Brain pericyte (primary cell): ENCODE measurements around the gene PEX7.
"Not testable (repeated sequence)": the region's sequence is repeated elsewhere in the genome, so short reads cannot be mapped to it uniquely, and the experiment has no call there.

Source experiments
- DNase-seq: peaks from one replicate; pipeline ENCODE4 v3.0.0-alpha.2; 2012; ENCODE audit warnings: low read depth, low spot score

The PEX7 gene

DNA sequence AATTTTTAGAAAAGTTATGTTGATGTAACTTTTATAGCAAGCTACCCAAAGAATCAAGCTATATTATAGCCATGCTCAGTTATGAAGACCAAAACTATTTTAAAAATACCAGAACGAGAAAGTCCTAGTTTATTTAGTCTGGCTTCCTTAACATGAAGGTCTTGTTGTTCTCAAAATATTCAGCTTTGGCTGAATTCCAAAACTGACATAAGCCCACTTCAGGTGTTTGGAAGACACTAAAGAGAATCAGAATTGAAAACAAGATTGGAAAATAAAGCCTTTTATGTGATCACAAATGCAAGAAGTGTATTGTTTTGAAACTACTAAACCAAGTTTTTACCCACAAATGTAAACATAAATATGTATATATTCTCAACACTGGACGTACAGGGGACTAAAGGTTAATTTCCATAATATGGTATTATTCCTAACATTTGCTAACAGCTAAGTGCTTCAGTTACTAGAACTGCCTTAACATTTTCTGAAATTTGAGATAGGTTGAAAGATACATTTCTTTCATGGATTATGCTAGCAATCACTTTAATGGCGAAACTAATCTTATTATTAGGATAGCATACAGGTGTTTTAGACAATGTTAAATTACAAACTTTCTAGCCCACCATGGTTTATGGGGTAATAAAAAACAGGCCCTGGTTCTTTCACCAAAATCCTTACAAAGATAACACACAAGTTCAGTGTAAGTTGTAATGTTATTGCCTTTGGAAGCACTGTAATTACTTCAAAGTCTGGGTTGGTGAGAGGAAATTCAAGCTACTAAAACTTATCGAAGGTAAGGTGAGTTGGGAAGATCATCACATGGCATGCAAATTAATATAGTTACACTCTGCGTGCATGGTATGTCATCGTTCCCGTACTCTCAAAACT, 31.7 kb upstream of the PEX7 start:
- no peak for DNase-seq

- DNase-seq = no peak
These were observed 30.9 kb upstream of the PEX7 start for GRCh38 chr6:136791296-136792094.

GRCh38 chr6:136792095-136792409, 30.3 kb upstream of the PEX7 start:
- DNase-seq = no peak

DNA sequence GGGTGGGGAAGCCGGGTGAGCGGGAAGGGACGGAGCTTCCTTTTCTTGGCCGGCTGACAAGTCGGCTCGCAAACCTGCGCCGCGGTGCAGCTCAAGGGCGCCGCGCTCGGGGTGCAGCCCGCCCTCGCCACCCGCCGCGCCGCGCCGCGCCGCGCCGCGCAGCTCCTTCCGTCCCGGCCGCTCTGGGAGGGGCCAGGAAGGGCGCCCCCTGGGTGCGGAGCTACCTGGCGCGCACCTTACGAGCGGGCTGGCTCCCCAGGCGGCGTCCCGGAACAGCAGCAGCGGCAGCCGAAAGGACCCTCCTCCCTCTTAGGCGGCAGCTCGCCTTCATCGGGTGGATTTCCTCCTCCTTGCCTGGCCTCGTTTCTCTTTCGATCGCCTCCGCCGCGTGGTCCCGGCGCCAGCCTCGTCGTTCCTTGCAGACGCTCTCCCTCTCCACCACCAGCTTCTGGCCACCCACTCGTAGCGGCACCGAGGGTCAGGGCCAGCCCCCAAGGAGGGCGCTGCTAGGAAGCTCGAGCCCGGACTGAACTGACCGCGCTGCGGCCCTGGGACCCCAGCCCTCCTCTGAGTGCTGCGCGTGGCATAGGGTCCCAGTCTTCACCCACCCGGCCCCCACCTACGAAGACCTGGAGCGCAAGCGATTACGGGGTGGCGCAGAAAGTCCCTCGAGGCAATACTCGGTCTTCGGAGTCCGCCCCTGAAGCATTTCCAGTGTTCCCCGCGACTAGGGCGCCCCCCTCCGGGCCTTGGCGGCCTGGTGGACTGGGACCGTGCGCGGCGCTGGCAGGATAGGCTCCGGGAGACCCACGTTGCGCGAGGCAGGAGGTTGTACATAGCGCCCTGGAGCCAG, 29.8 kb upstream of the PEX7 start, which contains the start of gene MAP3K5:
TSS of gene MAP3K5 (minus strand) at position 68 of the 853 bp plus-strand sequence. CDS start 320 bp downstream, outside the sequence.
- peak; percentile 63 for DNase-seq

DNA sequence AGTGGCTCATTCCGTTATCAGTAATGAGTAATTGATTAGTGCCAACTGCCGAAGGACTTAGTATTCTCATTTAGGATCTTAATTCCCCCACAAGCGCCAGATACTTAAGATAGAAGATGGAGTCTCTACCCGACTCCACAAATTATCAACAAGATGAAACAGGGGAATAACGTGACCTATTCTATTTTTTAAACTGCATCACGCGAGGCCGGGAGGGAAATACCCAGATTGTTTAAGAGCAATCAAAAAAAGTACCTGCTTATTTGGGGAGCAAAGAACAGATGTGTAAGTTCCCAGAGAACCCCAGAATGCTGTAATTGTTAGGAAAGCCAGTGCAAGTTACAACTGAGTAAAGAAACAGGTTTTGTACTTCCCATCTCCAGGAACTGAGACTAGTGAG, 29.0 kb upstream of the PEX7 start:
- no peak for DNase-seq

DNA sequence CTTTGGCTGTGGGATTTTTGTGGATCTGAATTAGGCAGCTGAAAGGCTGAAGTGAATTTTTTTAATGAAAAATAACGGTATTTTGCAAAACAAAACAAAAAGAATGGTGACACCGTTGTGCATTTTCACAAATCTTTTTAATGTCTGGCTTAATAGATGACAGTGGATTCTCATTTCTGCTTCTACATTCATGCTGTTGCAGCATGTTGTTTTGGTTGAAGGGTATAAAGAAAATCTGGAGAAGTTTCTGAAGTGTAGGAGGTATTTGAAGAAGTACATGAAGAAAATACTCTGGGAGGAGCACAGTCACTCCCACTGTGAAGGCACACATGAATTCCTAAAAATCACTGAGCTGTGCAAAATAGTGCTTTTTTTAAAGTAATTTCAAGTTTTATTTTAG, 27.0 kb upstream of the PEX7 start:
- no peak for DNase-seq

- no peak for DNase-seq
These were observed 26.4 kb upstream of the PEX7 start for GRCh38 chr6:136795996-136796395.

DNA sequence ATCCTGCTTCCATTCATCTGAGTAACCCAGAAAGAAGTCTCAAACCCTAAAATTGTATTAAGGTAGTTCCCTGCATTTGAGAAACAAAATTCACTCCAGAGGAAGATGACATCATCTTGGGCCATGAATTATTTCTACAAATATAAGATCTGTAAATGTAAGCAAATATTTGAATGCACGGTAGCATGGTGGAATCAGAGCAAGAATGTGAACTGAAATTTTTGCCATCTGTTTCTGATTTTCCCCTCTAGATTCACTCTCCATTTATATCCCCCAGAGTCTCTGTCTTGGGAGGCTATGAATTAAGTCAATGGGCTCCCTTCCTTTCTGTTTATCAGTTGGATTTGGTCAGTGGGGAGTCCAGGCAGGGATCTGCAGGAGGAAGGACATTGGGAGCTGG, 24.3 kb upstream of the PEX7 start:
- DNase-seq = no peak

- no peak for DNase-seq
These were observed 20.8 kb upstream of the PEX7 start for GRCh38 chr6:136801581-136801980.

GRCh38 chr6:136803608-136804007, 18.8 kb upstream of the PEX7 start:
- DNase-seq = no peak

DNA sequence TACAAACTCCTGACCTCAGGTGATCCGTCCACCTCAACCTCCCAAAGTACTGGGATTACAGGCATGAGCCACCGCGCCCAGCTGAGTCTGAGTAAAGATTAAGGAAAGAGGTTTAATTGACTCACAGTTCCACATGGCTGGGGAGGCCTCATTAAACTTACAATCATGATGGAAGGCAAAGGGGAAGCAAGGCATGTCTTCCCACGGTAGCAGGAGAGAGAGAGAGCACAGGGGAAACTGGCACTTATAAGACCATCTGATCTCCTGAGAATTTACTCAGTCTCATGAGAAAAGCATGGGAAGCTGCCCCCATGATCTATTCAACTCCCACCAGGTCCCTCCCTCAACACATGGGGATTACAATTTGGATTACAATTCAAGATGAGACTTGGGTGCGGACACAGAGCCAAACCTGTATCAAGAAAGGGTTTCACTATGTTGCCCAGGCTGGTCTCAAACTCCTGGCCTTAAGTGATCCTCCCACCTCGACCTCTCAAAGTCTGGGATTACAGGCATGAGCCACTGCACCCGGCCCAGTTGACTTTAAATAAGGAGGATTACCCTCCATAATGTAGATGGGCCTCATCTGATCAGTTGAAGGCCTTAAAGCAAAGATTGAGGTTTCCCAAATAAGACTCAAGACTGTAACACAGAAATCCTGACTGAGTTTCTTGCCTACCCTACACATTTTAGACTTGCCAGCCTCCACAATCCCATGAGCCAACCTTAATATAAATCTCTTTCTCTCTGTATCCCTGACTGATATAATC, 13.1 kb upstream of the PEX7 start:
- no peak for DNase-seq

- no peak for DNase-seq
These were observed 11.1 kb upstream of the PEX7 start for GRCh38 chr6:136811272-136811671.

- DNase-seq = no peak
These were observed 10.2 kb upstream of the PEX7 start for GRCh38 chr6:136812174-136812573.

DNA sequence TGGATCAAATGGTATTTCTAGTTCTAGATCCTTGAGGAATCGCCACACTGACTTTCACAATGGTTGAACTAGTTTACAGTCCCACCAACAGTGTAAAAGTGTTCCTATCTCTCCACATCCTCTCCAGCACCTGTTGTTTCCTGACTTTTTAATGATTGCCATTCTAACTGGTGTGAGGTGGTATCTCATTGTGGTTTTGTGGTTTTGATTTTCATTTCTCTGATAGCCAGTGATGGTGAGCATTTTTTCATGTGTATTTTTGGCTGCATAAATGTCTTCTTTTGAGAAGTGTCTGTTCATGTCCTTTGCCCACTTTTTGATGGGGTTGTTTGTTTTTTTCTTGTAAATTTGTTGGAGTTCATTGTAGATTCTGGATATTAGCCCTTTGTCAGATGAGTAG, 6.8 kb upstream of the PEX7 start:
- not testable (repeated sequence) for DNase-seq

DNA sequence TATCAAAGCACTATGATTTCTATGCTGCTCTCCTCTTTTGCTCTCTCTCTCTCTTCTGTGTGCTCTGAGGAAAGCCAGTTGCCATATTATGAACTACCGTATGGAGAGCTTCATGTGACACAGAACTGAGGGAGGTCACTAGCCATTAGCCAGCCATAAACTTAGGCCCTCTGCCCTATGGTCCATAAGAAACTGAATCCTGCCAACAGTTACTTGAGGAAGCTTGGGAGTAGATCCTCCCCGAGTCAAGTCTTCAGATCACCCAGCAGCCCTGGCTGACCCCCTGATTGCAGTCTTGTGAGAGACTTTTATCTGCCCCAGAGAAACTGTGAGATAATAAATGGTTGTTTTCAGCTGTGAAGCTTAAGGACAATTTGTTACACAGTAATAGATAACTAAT, 5.7 kb upstream of the PEX7 start:
- DNase-seq = no peak

GRCh38 chr6:136820561-136820960, 1.8 kb upstream of the PEX7 start:
- no peak for DNase-seq

DNA sequence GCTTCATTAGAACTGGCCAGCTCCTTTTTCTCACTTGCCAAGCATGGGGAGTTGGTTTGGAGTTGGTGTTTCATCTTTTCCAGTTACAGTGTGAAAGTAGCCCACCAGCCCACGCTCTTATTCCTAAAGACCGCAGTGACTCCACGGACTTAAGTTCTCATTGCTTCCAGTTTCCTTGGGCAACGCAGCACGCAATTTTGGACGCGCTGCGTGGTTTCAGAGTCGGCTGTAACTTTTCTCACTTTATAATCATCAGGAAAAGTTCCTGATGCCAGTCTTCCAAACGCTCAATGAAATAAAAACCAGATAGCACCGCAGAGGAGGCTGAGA, 381 bp upstream of the PEX7 start:
- no peak for DNase-seq

GRCh38 chr6:136823128-136823660, 802 bp downstream of the PEX7 start:
- DNase-seq = no peak

GRCh38 chr6:136826216-136826615, 3.8 kb downstream of the PEX7 start:
- no peak for DNase-seq

GRCh38 chr6:136831873-136832562, 9.6 kb downstream of the PEX7 start:
- no peak for DNase-seq
